GM10266 (cell line): Measurements from ENCODE around the gene EXTL2.
"Not testable (repeated sequence)": the region's sequence is repeated elsewhere in the genome, so short reads cannot be mapped to it uniquely, and the experiment has no call there.

Experiments
- DNase-seq: peaks from one replicate; pipeline ENCODE4 v3.0.0; 2012; ENCODE audit errors: extremely low spot score
- CTCF ChIP-seq: IDR thresholded peaks from 2 replicates; pipeline ENCODE4 v1.5.1; 2012; ENCODE audit warnings: mild to moderate bottlenecking, low read depth; ENCODE audit not compliant: control insufficient read depth, insufficient read depth; ENCODE audit errors: missing control alignments

Gene EXTL2

GRCh38 chr1:100832694-100833428, 61.8 kb downstream of the EXTL2 start:
- DNase-seq, result no peak
- TF ChIP-seq CTCF, result no peak

GRCh38 chr1:100825666-100826065, 69.0 kb downstream of the EXTL2 start:
- DNase-seq, result not testable (repeated sequence)
